ENCODE measurements around the gene FOXL3. TPM values are rescaled to one million over a fixed set of nuclear protein-coding genes. Genes with fewer than 3 reads are reported as not detected.

The FOXL3 gene
- total RNA-seq, 6 experiments from 2014 or later, result not detected

- H3K9me3 ChIP-seq, result no peaks in the 10 kb centered on the region
- no peak for TF ChIP-seq CTCF (IDR thresholded peaks at IDR 0.05)
- TF ChIP-seq POLR2A (IDR thresholded peaks at IDR 0.05), result no peak
- WGBS (ENCODE audit: insufficient coverage, low coverage, low lambda C conversion rate, missing lambda C conversion rate), result 75% methylated on average over 9 of the region's 20 CpGs
- DNase-seq (no peak), ATAC-seq (no peak)
- peaks cover 0 to 63% (median 30%) of the 10 kb centered on the region in 4 donors for H3K36me3 ChIP-seq
- no peaks in the 10 kb centered on the region for H3K27me3 ChIP-seq
- no peak overlapping the region for H3K4me3 ChIP-seq
- intact Hi-C loops (cut with DNase I), result no loop called here
- H3K4me1 ChIP-seq, result peaks cover 0 to 11% (median 0%) of the 10 kb centered on the region in 4 donors
- H3K27ac ChIP-seq, result no peak overlapping the region
These were observed 41.1 kb upstream of the FOXL3 start for GRCh38 chr7:248732-249435.

- Histone ChIP-seq H3K9me3 (no peaks in the 10 kb centered on the region), H3K4me3 (no peak overlapping the region), H3K4me1 (peaks cover 0 to 5% (median 0%) of the 10 kb centered on the region in 4 donors), H3K27me3 (no peaks in the 10 kb centered on the region), H3K27ac (no peak overlapping the region), H3K36me3 (peaks cover 0 to 64% (median 32%) of the 10 kb centered on the region in 4 donors)
- no peak for ATAC-seq
- 82% methylated on average over 8 of the region's 12 CpGs for WGBS (ENCODE audit: insufficient coverage, low coverage, low lambda C conversion rate, missing lambda C conversion rate)
- intact Hi-C loops (cut with DNase I), result no loop called here
- TF ChIP-seq CTCF (IDR thresholded peaks at IDR 0.05) (no peak), POLR2A (IDR thresholded peaks at IDR 0.05) (no peak)
- no peak for DNase-seq
These were observed 40.0 kb upstream of the FOXL3 start for GRCh38 chr7:249989-250388.

GRCh38 chr7:250523-250922, 39.4 kb upstream of the FOXL3 start:
- 62% methylated on average over 3 of the region's 15 CpGs for WGBS (ENCODE audit: insufficient coverage, low coverage, low lambda C conversion rate, missing lambda C conversion rate)
- intact Hi-C loops (cut with DNase I), result no loop called here
- Histone ChIP-seq H3K27ac (no peak overlapping the region), H3K9me3 (no peaks in the 10 kb centered on the region), H3K27me3 (no peaks in the 10 kb centered on the region), H3K4me3 (no peak overlapping the region), H3K4me1 (no peaks in the 10 kb centered on the region), H3K36me3 (peaks cover 0 to 69% (median 32%) of the 10 kb centered on the region in 4 donors)
- ATAC-seq, result peak in 1 of 4 donors; percentile 4
- no peak for DNase-seq
- no peak for TF ChIP-seq CTCF (IDR thresholded peaks at IDR 0.05)
- TF ChIP-seq POLR2A (IDR thresholded peaks at IDR 0.05), result no peak

GRCh38 chr7:251005-251404, 39.0 kb upstream of the FOXL3 start:
- peaks cover 0 to 74% (median 34%) of the 10 kb centered on the region in 4 donors for H3K36me3 ChIP-seq
- H3K27ac ChIP-seq, result no peak overlapping the region
- ATAC-seq (peak in 1 of 4 donors; percentile 13), DNase-seq (no peak)
- H3K4me3 ChIP-seq, result no peak overlapping the region
- H3K27me3 ChIP-seq, result no peaks in the 10 kb centered on the region
- 100% methylated on average over 1 of the region's 20 CpGs for WGBS (ENCODE audit: insufficient coverage, low coverage, low lambda C conversion rate, missing lambda C conversion rate)
- H3K9me3 ChIP-seq, result no peaks in the 10 kb centered on the region
- no peaks in the 10 kb centered on the region for H3K4me1 ChIP-seq
- intact Hi-C loops (cut with DNase I), result no loop called here
- TF ChIP-seq CTCF (IDR thresholded peaks at IDR 0.05) (no peak), POLR2A (IDR thresholded peaks at IDR 0.05) (no peak)

Data from right lobe of liver (tissue), 6 donors.